HepG2 (cell line): ENCODE measurements around the gene STX7. TPM values are rescaled to one million over a fixed set of nuclear protein-coding genes. Genes with fewer than 3 reads are reported as not detected.

Source experiments
- CBX2 ChIP-seq, 2 experiments: fragments of 200-600 bp in 1 of 2; sonication (generic); formaldehyde crosslinking in 1 of 2; IDR thresholded peaks; 2 replicates each; pipeline versions ENCODE4 v1.7.0 to v1.8.1; 2018 to 2022; ENCODE audit warnings: low read depth in 2 of 2, low read length in 1 of 2, mild to moderate bottlenecking in 1 of 2, missing genetic modification reagents in 1 of 2
- DZIP1 ChIP-seq: sonication (generic); formaldehyde crosslinking; IDR thresholded peaks from 2 replicates; pipeline ENCODE4 v1.5.0; 2020; ENCODE audit warnings: mild to moderate bottlenecking, missing genetic modification reagents
- GATA4 ChIP-seq: sonication (generic); IDR thresholded peaks from 2 replicates; pipeline ENCODE4 v1.6.1; 2016; ENCODE audit warnings: antibody characterized with exemption, low read depth, borderline replicate concordance
- HNRNPUL1 ChIP-seq: fragments of 200-400 bp; formaldehyde crosslinking; IDR thresholded peaks from 2 replicates; pipeline ENCODE4 v1.6.1; 2017; ENCODE audit warnings: low read depth, mild to moderate bottlenecking, low read length, moderate library complexity
- HOXD1 ChIP-seq: sonication (generic); formaldehyde crosslinking; IDR thresholded peaks from 2 replicates; pipeline ENCODE4 v1.5.0; 2020; ENCODE audit warnings: missing genetic modification reagents
- ISL2 ChIP-seq: sonication (generic); formaldehyde crosslinking; IDR thresholded peaks from 2 replicates; pipeline ENCODE4 v1.5.0; 2020; ENCODE audit warnings: missing genetic modification reagents
- ISX ChIP-seq: sonication (generic); formaldehyde crosslinking; conservative IDR thresholded peaks from 2 replicates; pipeline ENCODE4 v1.5.0; 2020; ENCODE audit warnings: missing genetic modification reagents
- MAZ ChIP-seq, 2 experiments: sonication (generic) in 1 of 2; formaldehyde crosslinking in 1 of 2; IDR thresholded peaks; 2 replicates each; pipeline versions ENCODE4 v1.5.0 to v1.6.1; 2012 to 2020; ENCODE audit warnings: low read depth in 2 of 2, mild to moderate bottlenecking in 2 of 2, borderline replicate concordance in 1 of 2, improper control_type of control experiment in 1 of 2, low read length in 1 of 2, missing genetic modification reagents in 1 of 2, moderate library complexity in 1 of 2
- MEIS1 ChIP-seq: sonication (generic); formaldehyde crosslinking; IDR thresholded peaks from 2 replicates; pipeline ENCODE4 v1.9.0; 2021; ENCODE audit warnings: mild to moderate bottlenecking, missing genetic modification reagents, moderate library complexity, borderline replicate concordance
- MXD4 ChIP-seq: IDR thresholded peaks from 2 replicates; pipeline ENCODE4 v1.6.1; 2016; ENCODE audit warnings: mild to moderate bottlenecking, missing biosample characterization, missing genetic modification reagents
- NFE2L1 ChIP-seq: sonication (generic); formaldehyde crosslinking; IDR thresholded peaks from 2 replicates; pipeline ENCODE4 v1.4.0; 2020; ENCODE audit warnings: missing genetic modification reagents, mild to moderate bottlenecking, borderline replicate concordance
- PHF8 ChIP-seq: sonication (generic); formaldehyde crosslinking; IDR thresholded peaks from 2 replicates; pipeline ENCODE4 v1.5.0; 2020; ENCODE audit warnings: missing genetic modification reagents
- POLR2AphosphoS5 ChIP-seq: IDR thresholded peaks from 2 replicates; pipeline ENCODE4 v1.6.1; 2012; ENCODE audit warnings: low read depth, low read length
- POLR2G ChIP-seq: fragments of 200-400 bp; formaldehyde crosslinking; IDR thresholded peaks from 2 replicates; pipeline ENCODE4 v1.6.1; 2018; ENCODE audit warnings: mild to moderate bottlenecking, low read depth, low read length, moderate library complexity
- SALL1 ChIP-seq: sonication (generic); formaldehyde crosslinking; IDR thresholded peaks from 2 replicates; pipeline ENCODE4 v1.8.0; 2022; ENCODE audit warnings: mild to moderate bottlenecking, missing genetic modification reagents
- SPEN ChIP-seq: sonication (generic); formaldehyde crosslinking; IDR thresholded peaks from 2 replicates; pipeline ENCODE4 v1.5.1; 2020; ENCODE audit warnings: low read depth, mild to moderate bottlenecking, missing genetic modification reagents
- ZBTB14 ChIP-seq: sonication (generic); formaldehyde crosslinking; IDR thresholded peaks from 2 replicates; pipeline ENCODE4 v1.4.0; 2020; ENCODE audit warnings: missing genetic modification reagents
- ZBTB20 ChIP-seq: sonication (generic); formaldehyde crosslinking; IDR thresholded peaks from 2 replicates; pipeline ENCODE4 v1.8.1; 2023; ENCODE audit warnings: missing genetic modification reagents, low read depth, mild to moderate bottlenecking, borderline replicate concordance
- ZNF383 ChIP-seq: sonication (generic); formaldehyde crosslinking; IDR thresholded peaks from 2 replicates; pipeline ENCODE4 v1.4.0; 2020; ENCODE audit warnings: missing genetic modification reagents, mild to moderate bottlenecking, borderline replicate concordance
- ZNF652 ChIP-seq: IDR thresholded peaks from 2 replicates; pipeline ENCODE4 v1.6.1; 2016; ENCODE audit warnings: low read depth, borderline replicate concordance
- ZNF777 ChIP-seq: sonication (generic); formaldehyde crosslinking; IDR thresholded peaks from 2 replicates; pipeline ENCODE4 v1.4.0; 2020; ENCODE audit warnings: missing genetic modification reagents
- polyA plus RNA-seq, 8 experiments: library from polyadenylated mRNA; depleted of rRNA in 3 of 8; stranded (reverse) in 7 of 8; unstranded in 1 of 8; fragments of >200 nt; fragmentation: Illumina TruSeq in 4 of 8; extraction: Trizol in 4 of 8; gene quantifications; 2 replicates each; pipeline versions ENCODE4 v1.2.1 to v1.2.3, GENCODE V29; 2011 to 2016; ENCODE audit warnings: low read depth in 4 of 8, missing spikeins in 1 of 8, mixed read lengths in 1 of 8; ENCODE audit not compliant: insufficient read depth in 1 of 8
- total RNA-seq, 5 experiments: library from RNA; depleted of rRNA; stranded (reverse); fragments of >200 nt; fragmentation: Illumina TruSeq; extraction: Trizol; gene quantifications; 2 replicates each; pipeline ENCODE4 v1.2.3, GENCODE V29; 2016; ENCODE audit warnings: low read depth in 1 of 5
- TF ChIP-seq, protein P1 (sequence below): sonication (generic); formaldehyde crosslinking; IDR thresholded peaks from 2 replicates; pipeline ENCODE4 v1.5.1; 2020; ENCODE audit warnings: missing genetic modification reagents, mild to moderate bottlenecking, borderline replicate concordance

The STX7 gene
- total and polyA plus RNA-seq, 2 of the 13 experiments (the other 11 are each of a cell fraction or from before 2014, with no cell fraction given): 28.0 to 34.7 TPM

- no peak for TF ChIP-seq MAZ (IDR thresholded peaks at IDR 0.05; ENCODE audit: borderline replicate concordance, low read depth, low read length)
- TF ChIP-seq MAZ (CRISPR knock-in tag; IDR thresholded peaks at IDR 0.05; ENCODE audit: low read depth): no peak
- TF ChIP-seq ZNF777 (CRISPR knock-in tag): peak; percentile 91
- no peak for TF ChIP-seq POLR2AphosphoS5
- no peak for TF ChIP-seq HOXD1
- no peak for TF ChIP-seq SALL1 (CRISPR knock-in tag)
- TF ChIP-seq PHF8 (CRISPR knock-in tag): peak; percentile 25; the same call in 1 of the 2 replicates
- TF ChIP-seq ISL2 (CRISPR knock-in tag): no peak
- TF ChIP-seq, protein P1, sequence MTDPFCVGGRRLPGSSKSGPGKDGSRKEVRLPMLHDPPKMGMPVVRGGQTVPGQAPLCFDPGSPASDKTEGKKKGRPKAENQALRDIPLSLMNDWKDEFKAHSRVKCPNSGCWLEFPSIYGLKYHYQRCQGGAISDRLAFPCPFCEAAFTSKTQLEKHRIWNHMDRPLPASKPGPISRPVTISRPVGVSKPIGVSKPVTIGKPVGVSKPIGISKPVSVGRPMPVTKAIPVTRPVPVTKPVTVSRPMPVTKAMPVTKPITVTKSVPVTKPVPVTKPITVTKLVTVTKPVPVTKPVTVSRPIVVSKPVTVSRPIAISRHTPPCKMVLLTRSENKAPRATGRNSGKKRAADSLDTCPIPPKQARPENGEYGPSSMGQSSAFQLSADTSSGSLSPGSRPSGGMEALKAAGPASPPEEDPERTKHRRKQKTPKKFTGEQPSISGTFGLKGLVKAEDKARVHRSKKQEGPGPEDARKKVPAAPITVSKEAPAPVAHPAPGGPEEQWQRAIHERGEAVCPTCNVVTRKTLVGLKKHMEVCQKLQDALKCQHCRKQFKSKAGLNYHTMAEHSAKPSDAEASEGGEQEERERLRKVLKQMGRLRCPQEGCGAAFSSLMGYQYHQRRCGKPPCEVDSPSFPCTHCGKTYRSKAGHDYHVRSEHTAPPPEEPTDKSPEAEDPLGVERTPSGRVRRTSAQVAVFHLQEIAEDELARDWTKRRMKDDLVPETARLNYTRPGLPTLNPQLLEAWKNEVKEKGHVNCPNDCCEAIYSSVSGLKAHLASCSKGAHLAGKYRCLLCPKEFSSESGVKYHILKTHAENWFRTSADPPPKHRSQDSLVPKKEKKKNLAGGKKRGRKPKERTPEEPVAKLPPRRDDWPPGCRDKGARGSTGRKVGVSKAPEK (CRISPR knock-in tag): peak; percentile 17; the same call in 1 of the 2 replicates
- 0 out of 2 replicates have a peak, but pooled peaks have one; percentile 35 for TF ChIP-seq ZBTB14 (CRISPR knock-in tag)
- TF ChIP-seq MXD4 (CRISPR knock-in tag): no peak
- TF ChIP-seq NFE2L1: no peak
- TF ChIP-seq HNRNPUL1: no peak
- no peak for TF ChIP-seq SPEN (CRISPR knock-in tag)
- TF ChIP-seq DZIP1 (CRISPR knock-in tag): no peak
- TF ChIP-seq ZBTB20 (CRISPR knock-in tag): no peak
- no peak for TF ChIP-seq ZNF652 (CRISPR knock-in tag)
- no peak for TF ChIP-seq ISX (CRISPR knock-in tag)
- no peak for TF ChIP-seq POLR2G
- 0 out of 2 replicates have a peak, but pooled peaks have one; percentile 40 for TF ChIP-seq MEIS1
- no peak for TF ChIP-seq GATA4
- TF ChIP-seq CBX2 (IDR thresholded peaks at IDR 0.05; ENCODE audit: low read depth, low read length): no peak; the same call in 1 of the 2 replicates
- 0 out of 2 replicates have a peak, but pooled peaks have one; percentile 42 for TF ChIP-seq CBX2 (CRISPR knock-in tag; IDR thresholded peaks at IDR 0.05; ENCODE audit: low read depth)
- no peak for TF ChIP-seq ZNF383 (CRISPR knock-in tag)
Measured at GRCh38 chr6:132401618-132402285, 111.2 kb downstream of the STX7 start (continued).
